ENCODE data around the gene PTRHD1.

DNA sequence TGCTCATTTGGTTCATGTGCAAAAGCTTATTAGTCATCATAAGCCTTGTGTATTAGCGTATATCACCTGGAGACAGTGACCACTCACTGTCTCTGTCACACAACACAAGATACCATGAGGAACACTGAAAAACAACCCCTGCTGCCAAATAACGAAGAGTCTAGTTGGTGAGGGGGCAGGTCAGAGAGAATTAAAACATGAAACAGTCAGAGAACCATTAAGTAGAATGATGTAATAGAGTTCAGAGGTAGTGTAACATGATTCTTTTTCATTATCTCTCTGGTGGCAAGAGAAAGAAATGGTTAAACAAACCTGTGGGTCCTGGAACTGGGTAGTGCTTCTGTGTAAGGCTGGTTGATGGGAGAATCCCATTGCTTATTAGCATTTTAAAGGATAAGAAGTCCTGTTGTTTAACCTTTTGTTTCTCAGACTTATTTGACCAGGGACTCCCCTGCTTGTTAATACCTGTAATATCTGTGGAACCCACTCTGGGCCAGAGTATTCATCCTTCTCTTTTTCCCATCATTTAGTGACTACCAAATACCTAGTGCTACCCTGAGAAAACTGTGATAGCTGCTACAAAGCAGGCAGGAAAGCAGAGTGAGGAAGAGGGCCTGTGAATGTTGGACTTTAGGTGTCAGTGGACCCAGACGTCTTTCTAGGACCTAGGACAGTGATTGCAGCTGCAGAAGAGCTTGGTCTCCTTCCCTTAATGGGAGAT, 38.0 kb downstream of the PTRHD1 start:
- TF ChIP-seq POLR2A (IDR thresholded peaks at IDR 0.05) = no peak
- TF ChIP-seq, protein P1, sequence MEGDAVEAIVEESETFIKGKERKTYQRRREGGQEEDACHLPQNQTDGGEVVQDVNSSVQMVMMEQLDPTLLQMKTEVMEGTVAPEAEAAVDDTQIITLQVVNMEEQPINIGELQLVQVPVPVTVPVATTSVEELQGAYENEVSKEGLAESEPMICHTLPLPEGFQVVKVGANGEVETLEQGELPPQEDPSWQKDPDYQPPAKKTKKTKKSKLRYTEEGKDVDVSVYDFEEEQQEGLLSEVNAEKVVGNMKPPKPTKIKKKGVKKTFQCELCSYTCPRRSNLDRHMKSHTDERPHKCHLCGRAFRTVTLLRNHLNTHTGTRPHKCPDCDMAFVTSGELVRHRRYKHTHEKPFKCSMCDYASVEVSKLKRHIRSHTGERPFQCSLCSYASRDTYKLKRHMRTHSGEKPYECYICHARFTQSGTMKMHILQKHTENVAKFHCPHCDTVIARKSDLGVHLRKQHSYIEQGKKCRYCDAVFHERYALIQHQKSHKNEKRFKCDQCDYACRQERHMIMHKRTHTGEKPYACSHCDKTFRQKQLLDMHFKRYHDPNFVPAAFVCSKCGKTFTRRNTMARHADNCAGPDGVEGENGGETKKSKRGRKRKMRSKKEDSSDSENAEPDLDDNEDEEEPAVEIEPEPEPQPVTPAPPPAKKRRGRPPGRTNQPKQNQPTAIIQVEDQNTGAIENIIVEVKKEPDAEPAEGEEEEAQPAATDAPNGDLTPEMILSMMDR (IDR thresholded peaks at IDR 0.05) = no peak
